NB4 (cell line): ENCODE results near the gene OTC.

ENCODE experiments used
- MYC ChIP-seq: IDR thresholded peaks from 2 replicates; pipeline ENCODE4 v1.6.1; 2011; ENCODE audit warnings: low read depth, low read length
- POLR2A ChIP-seq: IDR thresholded peaks from 2 replicates; pipeline ENCODE4 v1.6.1; 2011; ENCODE audit warnings: mild to moderate bottlenecking; ENCODE audit not compliant: insufficient read length; ENCODE audit errors: extremely low read depth
- TF ChIP-seq, protein P1 (sequence below): IDR thresholded peaks from 2 replicates; pipeline ENCODE4 v1.6.1; 2011; ENCODE audit warnings: low read depth, low read length
- TF ChIP-seq, protein P2 (sequence below): IDR thresholded peaks from one replicate; pipeline ENCODE4 v1.5.1; 2012; ENCODE audit warnings: low read depth, low read length

DNA sequence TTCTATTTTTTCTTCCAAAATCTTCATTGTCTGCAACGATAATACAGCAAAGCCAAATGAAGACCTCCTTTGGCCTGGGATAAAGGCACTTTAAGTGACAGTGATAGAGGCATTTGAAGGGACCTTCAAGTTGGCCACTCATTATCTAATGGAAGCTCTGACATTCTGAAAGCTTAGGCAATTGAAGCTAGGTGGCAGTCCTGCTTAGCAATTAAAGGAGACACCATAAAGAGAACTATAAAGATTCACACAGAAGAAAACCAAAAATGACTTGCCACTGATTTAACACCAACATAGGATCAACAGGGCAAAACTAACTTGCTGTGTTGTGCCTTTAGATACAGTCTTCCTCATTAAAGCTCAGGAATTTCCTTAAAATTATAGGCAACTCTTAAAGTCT lies 105.7 kb downstream of the OTC start:
- TF ChIP-seq, protein P1, sequence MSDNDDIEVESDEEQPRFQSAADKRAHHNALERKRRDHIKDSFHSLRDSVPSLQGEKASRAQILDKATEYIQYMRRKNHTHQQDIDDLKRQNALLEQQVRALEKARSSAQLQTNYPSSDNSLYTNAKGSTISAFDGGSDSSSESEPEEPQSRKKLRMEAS: no peak
- TF ChIP-seq, protein P2, sequence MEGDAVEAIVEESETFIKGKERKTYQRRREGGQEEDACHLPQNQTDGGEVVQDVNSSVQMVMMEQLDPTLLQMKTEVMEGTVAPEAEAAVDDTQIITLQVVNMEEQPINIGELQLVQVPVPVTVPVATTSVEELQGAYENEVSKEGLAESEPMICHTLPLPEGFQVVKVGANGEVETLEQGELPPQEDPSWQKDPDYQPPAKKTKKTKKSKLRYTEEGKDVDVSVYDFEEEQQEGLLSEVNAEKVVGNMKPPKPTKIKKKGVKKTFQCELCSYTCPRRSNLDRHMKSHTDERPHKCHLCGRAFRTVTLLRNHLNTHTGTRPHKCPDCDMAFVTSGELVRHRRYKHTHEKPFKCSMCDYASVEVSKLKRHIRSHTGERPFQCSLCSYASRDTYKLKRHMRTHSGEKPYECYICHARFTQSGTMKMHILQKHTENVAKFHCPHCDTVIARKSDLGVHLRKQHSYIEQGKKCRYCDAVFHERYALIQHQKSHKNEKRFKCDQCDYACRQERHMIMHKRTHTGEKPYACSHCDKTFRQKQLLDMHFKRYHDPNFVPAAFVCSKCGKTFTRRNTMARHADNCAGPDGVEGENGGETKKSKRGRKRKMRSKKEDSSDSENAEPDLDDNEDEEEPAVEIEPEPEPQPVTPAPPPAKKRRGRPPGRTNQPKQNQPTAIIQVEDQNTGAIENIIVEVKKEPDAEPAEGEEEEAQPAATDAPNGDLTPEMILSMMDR: no peak
- no peak for TF ChIP-seq POLR2A
- TF ChIP-seq MYC: no peak
